OCI-LY7 (cell line): ENCODE data around the gene TAF6.

ENCODE experiments used
- CTCF ChIP-seq: fragments of 200-600 bp; sonication (generic); conservative IDR thresholded peaks from 2 replicates; pipeline ENCODE4 v1.5.1; 2014; ENCODE audit warnings: mild to moderate bottlenecking, antibody characterized with exemption, low read length, moderate library complexity, mixed read lengths
- EZH2phosphoT487 ChIP-seq: fragments of 200-600 bp; sonication (generic); IDR thresholded peaks from 2 replicates; pipeline ENCODE4 v1.6.1; 2018; ENCODE audit warnings: low read depth, borderline replicate concordance, mild to moderate bottlenecking, mixed run types, antibody characterized with exemption, low read length, moderate library complexity, mixed read lengths

DNA sequence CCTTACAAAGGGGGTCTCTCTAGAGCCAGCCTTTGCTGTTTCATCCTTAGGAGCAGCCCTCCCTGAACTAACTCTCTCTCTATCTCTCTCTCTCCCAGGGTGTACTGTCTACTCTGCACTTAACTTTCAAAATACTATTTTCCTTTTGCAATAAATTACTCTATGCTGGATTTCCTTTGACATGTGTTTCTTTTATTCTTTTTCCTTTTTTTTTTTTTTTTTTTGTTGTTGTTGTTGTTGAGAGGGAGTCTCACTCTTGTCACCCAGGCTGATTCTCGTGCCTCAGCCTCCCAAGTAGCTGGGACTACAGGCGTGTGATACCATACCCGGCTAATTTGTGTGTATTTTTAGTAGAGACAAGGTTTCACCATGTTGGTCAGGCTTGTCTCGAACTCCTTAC is 36.2 kb downstream of the TAF6 start:
- TF ChIP-seq CTCF (no peak), EZH2phosphoT487 (no peak)
